ENCODE data around the gene TP53I13.

The TP53I13 gene

GRCh38 chr17:29581583-29582253, 13.2 kb downstream of the TP53I13 start:
- TF ChIP-seq, protein P1, sequence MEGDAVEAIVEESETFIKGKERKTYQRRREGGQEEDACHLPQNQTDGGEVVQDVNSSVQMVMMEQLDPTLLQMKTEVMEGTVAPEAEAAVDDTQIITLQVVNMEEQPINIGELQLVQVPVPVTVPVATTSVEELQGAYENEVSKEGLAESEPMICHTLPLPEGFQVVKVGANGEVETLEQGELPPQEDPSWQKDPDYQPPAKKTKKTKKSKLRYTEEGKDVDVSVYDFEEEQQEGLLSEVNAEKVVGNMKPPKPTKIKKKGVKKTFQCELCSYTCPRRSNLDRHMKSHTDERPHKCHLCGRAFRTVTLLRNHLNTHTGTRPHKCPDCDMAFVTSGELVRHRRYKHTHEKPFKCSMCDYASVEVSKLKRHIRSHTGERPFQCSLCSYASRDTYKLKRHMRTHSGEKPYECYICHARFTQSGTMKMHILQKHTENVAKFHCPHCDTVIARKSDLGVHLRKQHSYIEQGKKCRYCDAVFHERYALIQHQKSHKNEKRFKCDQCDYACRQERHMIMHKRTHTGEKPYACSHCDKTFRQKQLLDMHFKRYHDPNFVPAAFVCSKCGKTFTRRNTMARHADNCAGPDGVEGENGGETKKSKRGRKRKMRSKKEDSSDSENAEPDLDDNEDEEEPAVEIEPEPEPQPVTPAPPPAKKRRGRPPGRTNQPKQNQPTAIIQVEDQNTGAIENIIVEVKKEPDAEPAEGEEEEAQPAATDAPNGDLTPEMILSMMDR (IDR thresholded peaks at IDR 0.05; ENCODE audit: insufficient read depth, low read depth, low read length, missing control alignments), result no peak
- DNase-seq (ENCODE audit: low read depth), result no peak
- no peak overlapping the region for H3K4me3 ChIP-seq (ENCODE audit: low read depth, low read length)

DNA sequence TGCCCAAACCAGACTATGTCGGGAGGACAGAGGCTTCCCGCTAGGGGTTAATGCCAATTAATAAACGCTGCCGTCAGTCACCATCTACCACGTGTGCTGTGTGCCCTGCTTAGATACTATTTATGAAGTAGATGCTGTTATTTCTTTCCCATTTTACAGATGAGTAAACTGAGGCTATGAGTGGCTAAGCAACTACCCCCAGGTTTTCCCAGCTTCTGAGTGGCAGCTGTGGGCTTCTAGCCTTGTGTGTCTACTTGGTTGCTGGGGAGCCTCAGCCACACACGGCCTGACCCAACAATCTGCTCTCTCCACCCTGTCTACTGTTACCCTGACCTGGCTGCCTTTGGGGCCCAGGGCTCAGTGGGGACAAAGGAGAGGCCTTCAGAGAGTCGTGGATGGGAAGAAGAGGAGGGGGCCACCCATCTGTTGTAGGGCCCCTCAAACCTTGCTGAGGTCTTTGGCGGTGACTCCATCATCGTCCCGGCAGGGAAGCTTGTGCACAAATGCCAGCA, 13.8 kb downstream of the TP53I13 start:
- TF ChIP-seq, protein P1 (IDR thresholded peaks at IDR 0.05; ENCODE audit: insufficient read depth, low read depth, low read length, missing control alignments), result no peak

GRCh38 chr17:29582772-29583171, 14.3 kb downstream of the TP53I13 start:
- TF ChIP-seq, protein P1 (IDR thresholded peaks at IDR 0.05; ENCODE audit: insufficient read depth, low read depth, low read length, missing control alignments), result no peak
- no peak overlapping the region for H3K4me3 ChIP-seq (ENCODE audit: low read depth, low read length)
- no peak for DNase-seq (ENCODE audit: low read depth)

More for the DNA sequence above, 13.8 kb downstream of the TP53I13 start:
- H3K4me3 ChIP-seq (ENCODE audit: low read depth, low read length), result no peak overlapping the region
- DNase-seq (ENCODE audit: low read depth), result no peak

DNA sequence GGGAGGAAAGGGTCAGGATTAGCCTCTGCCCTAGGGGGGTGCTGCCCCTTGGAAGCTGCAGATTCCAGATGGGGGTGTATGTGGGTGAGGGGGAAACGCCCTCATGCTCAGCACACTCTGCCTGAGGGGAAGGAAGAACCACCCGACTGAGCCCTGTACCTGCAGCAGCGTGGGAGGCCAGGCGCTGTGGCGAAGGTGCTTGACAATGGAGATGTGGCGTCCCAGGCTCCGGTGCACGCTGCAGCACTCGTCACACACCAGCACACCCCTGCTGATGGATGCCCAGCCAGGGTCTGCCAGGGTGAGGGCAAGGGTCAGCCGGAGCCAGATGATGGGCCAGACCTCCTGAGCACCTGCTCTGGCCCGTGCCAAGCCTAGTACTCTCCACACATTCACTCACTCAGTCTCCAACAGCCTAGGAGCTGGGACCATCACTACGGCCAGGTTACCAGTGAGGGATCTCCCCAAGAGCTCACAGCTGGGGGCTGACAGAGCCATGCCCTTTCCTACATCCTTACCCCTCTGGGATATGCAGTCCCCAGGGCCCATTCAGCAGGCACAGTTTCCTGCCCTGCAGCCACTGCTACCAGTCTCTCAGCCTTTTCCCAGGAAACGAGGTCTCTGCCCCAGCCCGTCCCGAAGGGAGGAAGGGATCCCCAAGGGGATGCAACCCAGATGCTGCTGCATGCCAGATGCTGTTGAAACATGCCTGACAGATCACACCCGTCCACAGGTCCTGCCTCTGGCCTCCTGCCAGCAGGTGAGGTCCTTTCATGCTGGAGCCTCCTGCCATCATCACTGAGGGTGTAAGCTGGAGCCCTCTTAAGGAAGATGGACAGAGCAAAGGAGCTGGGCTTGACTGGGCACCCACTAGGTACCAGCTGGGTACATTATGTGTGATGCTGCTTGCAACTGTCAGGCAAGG, 15.1 kb downstream of the TP53I13 start:
- TF ChIP-seq, protein P1 (IDR thresholded peaks at IDR 0.05; ENCODE audit: insufficient read depth, low read depth, low read length, missing control alignments), result no peak
- DNase-seq (ENCODE audit: low read depth), result no peak
- no peak overlapping the region for H3K4me3 ChIP-seq (ENCODE audit: low read depth, low read length)

- DNase-seq (ENCODE audit: low read depth), result no peak
- no peak overlapping the region for H3K4me3 ChIP-seq (ENCODE audit: low read depth, low read length)
- TF ChIP-seq, protein P1 (IDR thresholded peaks at IDR 0.05; ENCODE audit: insufficient read depth, low read depth, low read length, missing control alignments), result no peak
Measured at GRCh38 chr17:29584452-29585079, 16.1 kb downstream of the TP53I13 start.

- TF ChIP-seq, protein P1 (IDR thresholded peaks at IDR 0.05; ENCODE audit: insufficient read depth, low read depth, low read length, missing control alignments), result peak; percentile 40
- no peak overlapping the region for H3K4me3 ChIP-seq (ENCODE audit: low read depth, low read length)
- DNase-seq (ENCODE audit: low read depth), result no peak
Measured at GRCh38 chr17:29585080-29585751, 16.7 kb downstream of the TP53I13 start.
